GM20000 (cell line): ENCODE results near the gene OR10H5.
"Not testable (repeated sequence)": the region's sequence is repeated elsewhere in the genome, so short reads cannot be mapped to it uniquely, and the experiment has no call there.

Experiments used
- DNase-seq: peaks from one replicate; pipeline ENCODE4 v3.0.0; 2012; ENCODE audit warnings: low spot score
- TF ChIP-seq, protein P1 (sequence below): IDR thresholded peaks from 2 replicates; pipeline ENCODE4 v1.5.1; 2012; ENCODE audit warnings: mild to moderate bottlenecking, control low read depth; ENCODE audit errors: extremely low read depth, missing control alignments

The OR10H5 gene

DNA sequence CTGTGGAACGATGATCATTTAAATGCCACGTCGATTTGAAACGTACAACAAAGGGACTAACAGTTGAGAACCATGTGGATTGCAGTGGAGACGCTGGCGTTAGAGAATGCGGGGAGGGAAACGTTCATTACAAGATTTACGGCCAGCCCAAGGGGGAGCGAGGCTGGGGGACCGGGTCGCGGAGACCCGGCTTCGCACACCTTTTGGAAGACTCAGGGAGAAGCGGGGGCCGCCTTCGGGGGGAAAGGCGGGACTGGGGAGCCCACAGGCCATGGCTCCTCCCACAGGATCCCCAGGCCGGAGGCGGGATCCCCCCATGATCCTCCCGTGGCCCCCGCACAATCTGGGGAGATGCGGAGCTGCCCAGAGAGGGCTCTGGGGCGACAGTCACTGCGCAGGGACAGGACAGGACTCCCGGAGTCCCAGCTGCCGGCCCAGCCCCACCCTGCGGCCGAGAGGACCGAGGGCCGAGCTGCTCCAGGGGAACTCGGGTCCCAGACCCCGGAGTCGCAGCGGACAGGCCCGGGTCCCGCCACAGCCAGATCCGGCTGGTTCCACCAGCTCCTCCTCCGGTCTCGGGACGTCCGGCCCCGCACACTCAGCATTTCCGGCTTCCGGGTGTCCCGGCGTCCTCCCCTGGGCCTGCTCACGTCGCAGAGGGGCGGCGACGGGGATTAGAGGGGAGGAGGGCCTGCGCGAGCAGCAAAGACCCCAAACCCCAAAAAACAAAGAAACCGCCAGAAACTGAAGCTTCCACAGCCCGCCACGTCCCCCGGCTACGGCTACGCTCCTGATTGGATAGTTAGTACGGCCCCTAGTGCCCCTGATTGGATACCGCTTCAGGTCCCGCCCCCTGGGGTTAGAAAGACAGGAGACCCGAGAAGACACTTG is 49.1 kb downstream of the OR10H5 start:
- TF ChIP-seq, protein P1, sequence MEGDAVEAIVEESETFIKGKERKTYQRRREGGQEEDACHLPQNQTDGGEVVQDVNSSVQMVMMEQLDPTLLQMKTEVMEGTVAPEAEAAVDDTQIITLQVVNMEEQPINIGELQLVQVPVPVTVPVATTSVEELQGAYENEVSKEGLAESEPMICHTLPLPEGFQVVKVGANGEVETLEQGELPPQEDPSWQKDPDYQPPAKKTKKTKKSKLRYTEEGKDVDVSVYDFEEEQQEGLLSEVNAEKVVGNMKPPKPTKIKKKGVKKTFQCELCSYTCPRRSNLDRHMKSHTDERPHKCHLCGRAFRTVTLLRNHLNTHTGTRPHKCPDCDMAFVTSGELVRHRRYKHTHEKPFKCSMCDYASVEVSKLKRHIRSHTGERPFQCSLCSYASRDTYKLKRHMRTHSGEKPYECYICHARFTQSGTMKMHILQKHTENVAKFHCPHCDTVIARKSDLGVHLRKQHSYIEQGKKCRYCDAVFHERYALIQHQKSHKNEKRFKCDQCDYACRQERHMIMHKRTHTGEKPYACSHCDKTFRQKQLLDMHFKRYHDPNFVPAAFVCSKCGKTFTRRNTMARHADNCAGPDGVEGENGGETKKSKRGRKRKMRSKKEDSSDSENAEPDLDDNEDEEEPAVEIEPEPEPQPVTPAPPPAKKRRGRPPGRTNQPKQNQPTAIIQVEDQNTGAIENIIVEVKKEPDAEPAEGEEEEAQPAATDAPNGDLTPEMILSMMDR = no peak
- peak; percentile 92 for DNase-seq

DNA sequence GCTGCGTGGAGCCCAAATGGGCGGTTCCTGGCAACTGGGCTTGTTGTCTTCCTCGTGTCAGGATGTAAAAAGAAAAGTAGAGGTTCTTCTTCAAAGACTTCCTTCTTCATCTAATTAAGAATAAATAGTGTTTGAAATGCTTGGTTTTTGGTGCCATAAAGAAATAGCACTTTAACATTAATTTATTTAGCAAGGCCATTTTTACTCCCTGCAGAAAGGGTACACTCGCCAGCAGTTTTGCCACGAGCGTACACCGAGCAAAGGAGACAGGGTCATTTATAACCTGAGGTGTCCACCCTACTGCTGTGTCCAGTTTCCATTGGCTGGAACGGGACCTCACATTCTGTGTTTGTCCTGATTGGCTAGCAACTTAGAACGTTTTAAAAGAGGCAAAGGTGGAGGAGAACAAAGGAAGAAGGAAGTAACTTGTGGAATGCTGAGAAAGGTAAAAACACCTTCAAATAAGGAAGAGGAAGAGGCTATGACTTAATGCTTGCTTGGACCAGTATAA is 49.8 kb downstream of the OR10H5 start:
- TF ChIP-seq, protein P1 = no peak
- no peak for DNase-seq

DNA sequence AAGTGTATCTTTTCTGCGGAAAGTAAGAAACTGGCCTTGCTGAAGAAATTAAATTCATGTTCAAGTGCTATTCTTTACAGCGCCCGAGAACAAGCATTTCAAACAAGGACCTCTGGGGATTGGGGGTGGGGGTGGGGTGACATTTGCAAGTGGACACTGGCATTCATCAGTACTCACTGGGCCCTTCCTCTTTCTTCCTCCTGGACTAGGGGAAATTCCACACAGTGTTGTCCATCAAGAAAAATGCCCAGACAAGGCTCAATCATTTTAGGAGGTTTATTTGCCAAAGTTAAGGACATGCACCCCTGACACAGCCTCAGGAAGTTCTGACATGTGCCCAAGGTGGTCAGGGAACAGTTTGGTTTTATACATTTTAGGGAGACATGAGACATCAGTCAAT is 50.9 kb downstream of the OR10H5 start:
- TF ChIP-seq, protein P1 = no peak
- DNase-seq = no peak

DNA sequence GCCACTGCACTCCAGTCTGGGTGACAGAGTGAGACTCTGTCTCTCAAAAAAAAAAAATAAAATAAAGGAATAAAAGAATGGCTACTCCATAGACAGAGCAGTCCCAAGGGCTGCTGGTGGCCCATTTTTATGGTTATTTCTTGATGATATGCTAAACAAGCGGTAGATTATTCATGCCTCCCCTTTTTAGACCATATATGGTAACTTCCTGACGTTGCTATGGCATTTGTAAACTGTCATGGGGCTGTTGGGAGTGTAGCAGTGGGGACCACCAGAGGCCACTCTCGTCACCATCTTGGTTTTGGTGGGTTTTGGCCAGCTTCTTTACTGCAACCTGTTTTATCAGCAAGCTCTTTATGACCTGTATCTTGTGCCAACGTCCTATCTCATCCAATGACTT is 52.4 kb downstream of the OR10H5 start:
- not testable (repeated sequence) for DNase-seq

DNA sequence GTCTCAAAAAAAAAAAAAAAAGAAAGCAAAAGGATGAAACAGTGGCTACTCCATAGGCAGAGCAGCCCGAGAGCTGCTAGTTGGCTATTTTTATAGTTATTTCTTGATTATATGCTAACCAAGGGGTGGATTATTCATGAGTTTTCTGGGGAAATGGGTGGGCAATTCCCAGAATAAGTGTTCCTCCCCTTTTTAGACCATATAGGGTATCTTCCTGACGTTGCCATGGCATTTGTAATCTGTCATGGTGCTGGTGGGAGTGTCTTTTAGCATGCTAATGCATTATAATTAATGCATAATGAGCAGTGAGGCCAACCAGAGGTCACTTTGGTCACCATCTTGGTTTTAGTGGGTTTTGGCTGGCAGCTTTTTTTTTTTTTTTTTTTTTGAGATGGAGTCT is 53.4 kb downstream of the OR10H5 start:
- no peak for DNase-seq
- TF ChIP-seq, protein P1 = no peak

DNA sequence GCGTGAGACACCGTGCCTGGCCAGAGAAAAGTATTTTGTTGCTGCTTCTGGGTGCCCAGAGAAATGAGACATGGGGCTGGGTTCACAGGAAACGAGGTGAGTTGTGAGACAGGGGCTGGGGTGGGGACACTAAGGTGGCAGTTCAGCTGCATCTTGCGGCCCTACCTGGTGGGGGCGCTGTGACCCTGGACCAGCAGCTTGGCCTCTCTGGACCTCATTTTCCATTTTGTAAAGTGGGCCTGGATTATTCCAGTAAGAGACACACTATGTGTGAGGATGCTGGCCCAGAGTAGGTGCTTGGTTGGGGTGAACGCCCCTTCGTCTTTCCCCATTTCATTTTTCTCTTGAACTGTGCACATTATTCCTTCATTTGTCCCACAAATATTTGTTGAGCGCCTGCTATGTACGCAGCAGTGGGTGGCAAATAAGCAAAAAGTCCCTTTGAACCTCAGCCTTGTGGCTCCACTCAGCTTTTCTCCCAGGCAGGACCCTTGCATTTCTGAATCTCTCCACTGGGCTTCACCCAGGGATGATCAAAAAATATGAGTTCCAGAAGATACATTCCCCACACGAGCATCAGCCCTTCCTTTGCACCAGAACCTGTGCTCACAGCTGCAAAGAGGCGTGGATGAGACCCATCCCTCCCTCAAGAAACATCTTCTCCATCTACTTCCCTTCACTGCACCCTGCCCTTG is 54.6 kb downstream of the OR10H5 start:
- no peak for DNase-seq

DNA sequence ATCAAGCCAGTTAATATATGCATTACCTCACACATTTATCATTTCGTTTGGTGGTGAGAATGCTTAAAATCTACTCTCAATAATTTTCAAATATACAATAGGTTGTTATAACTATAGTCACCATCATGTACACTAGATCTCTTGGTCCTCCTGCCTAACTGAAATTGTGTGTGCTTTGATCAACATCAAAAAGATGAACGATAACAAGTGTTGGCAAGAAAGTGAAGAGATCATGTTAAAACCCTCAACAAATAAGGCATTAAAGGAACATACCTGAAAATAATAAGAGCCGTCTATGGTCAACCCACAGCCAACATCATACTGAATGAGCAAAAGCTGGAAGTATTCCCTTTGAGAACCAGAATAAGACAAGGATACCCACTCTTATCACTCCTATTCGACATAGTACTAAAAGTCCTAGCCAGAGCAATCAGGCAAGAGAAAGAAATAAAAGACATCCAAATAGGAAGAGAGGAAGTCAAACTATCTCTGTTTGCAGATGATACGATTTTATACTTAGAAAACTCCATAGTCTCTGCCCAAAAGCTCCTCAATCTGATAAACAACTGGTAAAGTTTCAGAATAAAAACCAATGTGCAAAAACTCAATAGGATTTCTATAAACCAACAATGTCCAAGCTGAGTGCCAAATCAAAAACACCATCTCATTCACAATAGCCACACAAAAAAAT is 55.9 kb downstream of the OR10H5 start:
- no peak for DNase-seq
- TF ChIP-seq, protein P1 = no peak

More for the DNA sequence above, 54.6 kb downstream of the OR10H5 start:
- TF ChIP-seq, protein P1 = no peak

DNA sequence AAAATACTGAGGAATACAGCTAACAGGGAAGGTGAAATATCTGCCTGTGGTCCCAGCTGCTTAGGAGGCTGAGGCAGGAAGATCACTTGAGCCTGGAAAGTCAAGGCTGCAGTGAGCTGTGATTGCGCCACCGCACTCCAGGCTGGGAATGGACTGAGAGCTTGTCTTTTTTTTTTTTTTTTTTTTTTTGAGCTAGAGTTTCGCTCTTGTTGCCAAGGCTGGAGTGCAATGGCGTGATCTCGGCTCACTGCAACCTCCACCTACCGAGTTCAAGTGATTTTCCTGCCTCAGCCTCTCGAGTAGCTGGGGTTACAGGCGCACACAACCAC is 56.4 kb downstream of the OR10H5 start:
- not testable (repeated sequence) for DNase-seq
